Transverse colon (tissue), 4 donors: ENCODE data around the gene LPCAT1.

Experiments used
- POLR2A ChIP-seq: fragments of 450-650 bp; IDR thresholded peaks from one replicate; pipeline ENCODE4 v1.6.1; 2016; ENCODE audit warnings: antibody characterized with exemption, mild to moderate bottlenecking, moderate library complexity
- POLR2AphosphoS5 ChIP-seq, 3 donors: sonication (generic); formaldehyde crosslinking; IDR thresholded peaks; one replicate each; pipeline ENCODE4 v1.6.1; 2016; ENCODE audit warnings: antibody characterized with exemption in 3 of 3
- TF ChIP-seq, protein P1 (sequence below), 5 experiments: fragments of 200-600 bp in 3 of 5; fragments of 450-650 bp in 2 of 5; sonication (generic) in 3 of 5; IDR thresholded peaks; 1 replicate in 2 of 5; 2 replicates in 3 of 5; pipeline ENCODE4 v1.5.1; 2016 to 2017; ENCODE audit warnings: antibody characterized with exemption in 5 of 5, inconsistent platforms in 3 of 5, mild to moderate bottlenecking in 2 of 5, moderate library complexity in 1 of 5

- TF ChIP-seq POLR2AphosphoS5 (IDR thresholded peaks at IDR 0.05) (no peak), POLR2A (no peak)
- TF ChIP-seq, protein P1, sequence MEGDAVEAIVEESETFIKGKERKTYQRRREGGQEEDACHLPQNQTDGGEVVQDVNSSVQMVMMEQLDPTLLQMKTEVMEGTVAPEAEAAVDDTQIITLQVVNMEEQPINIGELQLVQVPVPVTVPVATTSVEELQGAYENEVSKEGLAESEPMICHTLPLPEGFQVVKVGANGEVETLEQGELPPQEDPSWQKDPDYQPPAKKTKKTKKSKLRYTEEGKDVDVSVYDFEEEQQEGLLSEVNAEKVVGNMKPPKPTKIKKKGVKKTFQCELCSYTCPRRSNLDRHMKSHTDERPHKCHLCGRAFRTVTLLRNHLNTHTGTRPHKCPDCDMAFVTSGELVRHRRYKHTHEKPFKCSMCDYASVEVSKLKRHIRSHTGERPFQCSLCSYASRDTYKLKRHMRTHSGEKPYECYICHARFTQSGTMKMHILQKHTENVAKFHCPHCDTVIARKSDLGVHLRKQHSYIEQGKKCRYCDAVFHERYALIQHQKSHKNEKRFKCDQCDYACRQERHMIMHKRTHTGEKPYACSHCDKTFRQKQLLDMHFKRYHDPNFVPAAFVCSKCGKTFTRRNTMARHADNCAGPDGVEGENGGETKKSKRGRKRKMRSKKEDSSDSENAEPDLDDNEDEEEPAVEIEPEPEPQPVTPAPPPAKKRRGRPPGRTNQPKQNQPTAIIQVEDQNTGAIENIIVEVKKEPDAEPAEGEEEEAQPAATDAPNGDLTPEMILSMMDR (IDR thresholded peaks at IDR 0.05) = no peak
Observed at GRCh38 chr5:1546556-1546955, 22.8 kb upstream of the LPCAT1 start.
